Middle frontal gyrus (tissue), 1 donor: Measurements from ENCODE around the gene CHRND.
"Not testable (repeated sequence)": the region's sequence is repeated elsewhere in the genome, so short reads cannot be mapped to it uniquely, and the experiment has no call there.

Source experiments
- DNase-seq: peaks from one replicate; pipeline ENCODE4 v3.0.0-alpha.2; 2015; ENCODE audit warnings: low spot score; ENCODE audit errors: extremely low spot score

The CHRND gene

GRCh38 chr2:232525199-232525598, 761 bp upstream of the CHRND start:
- no peak for DNase-seq

GRCh38 chr2:232526372-232526941, 497 bp downstream of the CHRND start:
- DNase-seq: no peak

GRCh38 chr2:232527905-232528470, 2.0 kb downstream of the CHRND start:
- DNase-seq: no peak

GRCh38 chr2:232528746-232529460, 2.9 kb downstream of the CHRND start:
- no peak for DNase-seq

GRCh38 chr2:232529806-232530547, 4.0 kb downstream of the CHRND start:
- no peak for DNase-seq

- DNase-seq: no peak
These were observed 4.8 kb downstream of the CHRND start for GRCh38 chr2:232530626-232531260.

GRCh38 chr2:232532419-232532818, 6.5 kb downstream of the CHRND start:
- DNase-seq: no peak

GRCh38 chr2:232532821-232533220, 6.9 kb downstream of the CHRND start:
- DNase-seq: not testable (repeated sequence)

GRCh38 chr2:232533944-232534710, 8.2 kb downstream of the CHRND start:
- DNase-seq: no peak

- no peak for DNase-seq
These were observed 9.1 kb downstream of the CHRND start for GRCh38 chr2:232534940-232535651.

GRCh38 chr2:232535761-232536530, 10.0 kb downstream of the CHRND start:
- no peak for DNase-seq

GRCh38 chr2:232537079-232537478, 11.1 kb downstream of the CHRND start:
- no peak for DNase-seq

- DNase-seq: no peak
These were observed 11.5 kb downstream of the CHRND start for GRCh38 chr2:232537499-232537898.

- DNase-seq: no peak
These were observed 12.7 kb downstream of the CHRND start for GRCh38 chr2:232538671-232539070.

GRCh38 chr2:232539298-232540231, 13.6 kb downstream of the CHRND start, which contains the start of gene CHRNG:
TSS of gene CHRNG (plus strand) at chr2:232539692. CDS start at chr2:232539748, 56 bp downstream.
- no peak for DNase-seq

- DNase-seq: no peak
These were observed 14.6 kb downstream of the CHRND start for GRCh38 chr2:232540441-232541041.

GRCh38 chr2:232541195-232541960, 15.4 kb downstream of the CHRND start:
- no peak for DNase-seq
